ENCODE measurements around the gene TEX35.

The TEX35 gene

GRCh38 chr1:178516110-178516509, 3.2 kb downstream of the TEX35 start:
- no peak for DNase-seq (ENCODE audit: low read depth)
- no peak overlapping the region for H3K4me3 ChIP-seq (ENCODE audit: low read depth, low read length)
- no peak for TF ChIP-seq CTCF (IDR thresholded peaks at IDR 0.05; ENCODE audit: low read depth, low read length, missing control alignments)

GRCh38 chr1:178518894-178519293, 6.0 kb downstream of the TEX35 start:
- no peak for DNase-seq (ENCODE audit: low read depth)
- no peak overlapping the region for H3K4me3 ChIP-seq (ENCODE audit: low read depth, low read length)
- TF ChIP-seq CTCF (IDR thresholded peaks at IDR 0.05; ENCODE audit: low read depth, low read length, missing control alignments) = no peak

GRCh38 chr1:178520803-178521202, 7.9 kb downstream of the TEX35 start:
- no peak for TF ChIP-seq CTCF (IDR thresholded peaks at IDR 0.05; ENCODE audit: low read depth, low read length, missing control alignments)
- H3K4me3 ChIP-seq (ENCODE audit: low read depth, low read length) = no peak overlapping the region

GRCh38 chr1:178521241-178521640, 8.3 kb downstream of the TEX35 start:
- no peak for DNase-seq (ENCODE audit: low read depth)
- H3K4me3 ChIP-seq (ENCODE audit: low read depth, low read length) = no peak overlapping the region
- no peak for TF ChIP-seq CTCF (IDR thresholded peaks at IDR 0.05; ENCODE audit: low read depth, low read length, missing control alignments)

More at GRCh38 chr1:178520803-178521202, 7.9 kb downstream of the TEX35 start:
- DNase-seq (ENCODE audit: low read depth) = no peak

GRCh38 chr1:178527117-178527516, 14.2 kb downstream of the TEX35 start:
- H3K4me3 ChIP-seq (ENCODE audit: low read depth, low read length) = no peak overlapping the region

GRCh38 chr1:178528228-178528952, 15.5 kb downstream of the TEX35 start:
- no peak overlapping the region for H3K4me3 ChIP-seq (ENCODE audit: low read depth, low read length)
- no peak for TF ChIP-seq CTCF (IDR thresholded peaks at IDR 0.05; ENCODE audit: low read depth, low read length, missing control alignments)
- no peak for DNase-seq (ENCODE audit: low read depth)

More at GRCh38 chr1:178527117-178527516, 14.2 kb downstream of the TEX35 start:
- DNase-seq (ENCODE audit: low read depth) = no peak
- no peak for TF ChIP-seq CTCF (IDR thresholded peaks at IDR 0.05; ENCODE audit: low read depth, low read length, missing control alignments)

GRCh38 chr1:178528953-178529335, 16.0 kb downstream of the TEX35 start:
- no peak for DNase-seq (ENCODE audit: low read depth)
- TF ChIP-seq CTCF (IDR thresholded peaks at IDR 0.05; ENCODE audit: low read depth, low read length, missing control alignments) = no peak
- no peak overlapping the region for H3K4me3 ChIP-seq (ENCODE audit: low read depth, low read length)
